H9 (cell line): ENCODE data around the gene PPM1H. TPM values are rescaled to one million over a fixed set of nuclear protein-coding genes. Genes with fewer than 3 reads are reported as not detected.

Experiments
- DNase-seq: peaks from one replicate; pipeline ENCODE4 v3.0.0-alpha.2; 2017
- H2AFZ ChIP-seq: one replicate; pipeline ENCODE4 v1.6.1; 2013; ENCODE audit warnings: mild to moderate bottlenecking, low read length, control low read depth, moderate library complexity
- H2AK5ac ChIP-seq: 2 replicates; pipeline ENCODE4 v1.6.1; 2013; ENCODE audit warnings: low read length, control low read depth, mixed read lengths; ENCODE audit not compliant: insufficient read length
- H2BK120ac ChIP-seq: one replicate; pipeline ENCODE4 v1.6.1; 2013; ENCODE audit warnings: low read depth, mild to moderate bottlenecking, low read length, control low read depth, inconsistent platforms; ENCODE audit not compliant: poor library complexity, severe bottlenecking
- H2BK12ac ChIP-seq: 2 replicates; pipeline ENCODE4 v1.6.1; 2013; ENCODE audit warnings: low read length, control low read depth, mixed read lengths, low read depth; ENCODE audit not compliant: insufficient read length
- H2BK15ac ChIP-seq: 2 replicates; pipeline ENCODE4 v1.6.1; 2013; ENCODE audit warnings: low read depth, low read length, control low read depth
- H2BK20ac ChIP-seq: one replicate; pipeline ENCODE4 v1.6.1; 2013; ENCODE audit warnings: low read depth, mild to moderate bottlenecking, low read length, control low read depth, inconsistent platforms; ENCODE audit not compliant: poor library complexity, severe bottlenecking
- H2BK5ac ChIP-seq: 2 replicates; pipeline ENCODE4 v1.6.1; 2013; ENCODE audit warnings: low read length, control low read depth, mixed read lengths; ENCODE audit not compliant: insufficient read length
- H3K14ac ChIP-seq: 2 replicates; pipeline ENCODE4 v1.6.1; 2013; ENCODE audit warnings: low read length, control low read depth; ENCODE audit not compliant: insufficient read depth
- H3K18ac ChIP-seq: 2 replicates; pipeline ENCODE4 v1.6.1; 2013; ENCODE audit warnings: low read depth, mild to moderate bottlenecking, mixed read lengths, low read length, control low read depth; ENCODE audit not compliant: insufficient read length
- H3K23ac ChIP-seq: 2 replicates; pipeline ENCODE4 v1.6.1; 2013; ENCODE audit warnings: low read length, control low read depth, mixed read lengths, low read depth; ENCODE audit not compliant: insufficient read length
- H3K23me2 ChIP-seq: 2 replicates; pipeline ENCODE4 v1.6.1; 2013; ENCODE audit warnings: low read depth, mild to moderate bottlenecking, mixed read lengths, low read length, control low read depth; ENCODE audit not compliant: insufficient read length, poor library complexity, severe bottlenecking
- H3K27ac ChIP-seq: 2 replicates; pipeline ENCODE4 v1.5.1; 2013; ENCODE audit warnings: low read length, control low read depth, mixed read lengths, low read depth; ENCODE audit not compliant: insufficient read length
- H3K27me3 ChIP-seq: 2 replicates; pipeline ENCODE4 v1.6.1; 2013; ENCODE audit warnings: low read length, control low read depth, inconsistent platforms; ENCODE audit not compliant: insufficient read depth
- H3K4ac ChIP-seq: 2 replicates; pipeline ENCODE4 v1.6.1; 2013; ENCODE audit warnings: low read depth, mild to moderate bottlenecking, control low read depth, inconsistent platforms, low read length, moderate library complexity
- H3K4me1 ChIP-seq: 2 replicates; pipeline ENCODE4 v1.6.1; 2013; ENCODE audit warnings: low read length, control low read depth, inconsistent platforms; ENCODE audit not compliant: insufficient read depth
- H3K4me2 ChIP-seq: 2 replicates; pipeline ENCODE4 v1.6.1; 2013; ENCODE audit warnings: low read length, control low read depth, mixed read lengths; ENCODE audit not compliant: insufficient read length, insufficient read depth
- H3K56ac ChIP-seq: 2 replicates; pipeline ENCODE4 v1.6.1; 2013; ENCODE audit warnings: low read depth, mild to moderate bottlenecking, mixed read lengths, low read length, control low read depth; ENCODE audit not compliant: insufficient read length
- H3K79me1 ChIP-seq: 2 replicates; pipeline ENCODE4 v1.6.1; 2013; ENCODE audit warnings: low read depth, mild to moderate bottlenecking, moderate library complexity, low read length, control low read depth, inconsistent platforms; ENCODE audit not compliant: insufficient read depth, poor library complexity, severe bottlenecking
- H3K79me2 ChIP-seq: 2 replicates; pipeline ENCODE4 v1.6.1; 2013; ENCODE audit warnings: low read length, control low read depth, inconsistent platforms; ENCODE audit not compliant: insufficient read depth
- H3K9ac ChIP-seq: 2 replicates; pipeline ENCODE4 v1.6.1; 2013; ENCODE audit warnings: low read length, control low read depth, mixed read lengths; ENCODE audit not compliant: insufficient read length; ENCODE audit errors: extremely low read depth
- H3K9me3 ChIP-seq: one replicate; pipeline ENCODE4 v1.6.1; 2013; ENCODE audit warnings: low read depth, low read length, inconsistent platforms; ENCODE audit not compliant: control insufficient read depth
- H3T11ph ChIP-seq: one replicate; pipeline ENCODE4 v1.6.1; 2013; ENCODE audit warnings: mild to moderate bottlenecking, low read length, control low read depth, inconsistent platforms
- H4K20me1 ChIP-seq: one replicate; pipeline ENCODE4 v1.6.1; 2013; ENCODE audit not compliant: control insufficient read depth, insufficient read length, insufficient read depth
- H4K5ac ChIP-seq: 2 replicates; pipeline ENCODE4 v1.6.1; 2013; ENCODE audit warnings: low read depth, mild to moderate bottlenecking, mixed read lengths, low read length, control low read depth; ENCODE audit not compliant: insufficient read length
- H4K8ac ChIP-seq: replicated peaks from 2 replicates; pipeline ENCODE4 v1.6.1; 2013; ENCODE audit warnings: low read length, control low read depth, mixed read lengths, low read depth; ENCODE audit not compliant: insufficient read length
- H4K91ac ChIP-seq: 2 replicates; pipeline ENCODE4 v1.6.1; 2013; ENCODE audit warnings: low read depth, mild to moderate bottlenecking, moderate library complexity, mixed read lengths, low read length, control low read depth; ENCODE audit not compliant: insufficient read length
- H3K27ac Mint-ChIP-seq, 3 experiments: 2 replicates in 2 of 3; 3 replicates in 1 of 3; pipeline ENCODE4 v1.8.0; 2020 to 2021; ENCODE audit warnings: mixed read lengths in 3 of 3, mild to moderate bottlenecking in 1 of 3, moderate library complexity in 1 of 3
- H3K27me3 Mint-ChIP-seq: 2 replicates; pipeline ENCODE4 v1.8.0; 2021; ENCODE audit warnings: low read depth, mild to moderate bottlenecking, moderate library complexity, mixed read lengths
- H3K36me3 Mint-ChIP-seq, 3 experiments: 2 replicates in 2 of 3; 3 replicates in 1 of 3; pipeline ENCODE4 v1.8.0; 2020 to 2021; ENCODE audit warnings: low read depth in 3 of 3, mixed read lengths in 3 of 3; ENCODE audit not compliant: insufficient read depth in 1 of 3
- H3K4me1 Mint-ChIP-seq, 2 experiments: 2 replicates each; pipeline ENCODE4 v1.8.0; 2020; ENCODE audit warnings: mixed read lengths in 2 of 2
- H3K4me3 Mint-ChIP-seq, 2 experiments: 2 replicates in 1 of 2; 3 replicates in 1 of 2; pipeline ENCODE4 v1.8.0; 2020 to 2021; ENCODE audit warnings: mild to moderate bottlenecking in 2 of 2, mixed read lengths in 2 of 2, moderate library complexity in 1 of 2
- H3K9me3 Mint-ChIP-seq, 2 experiments: 2 replicates in 1 of 2; 3 replicates in 1 of 2; pipeline ENCODE4 v1.8.0; 2020; ENCODE audit warnings: mild to moderate bottlenecking in 2 of 2, mixed read lengths in 2 of 2, moderate library complexity in 1 of 2
- WGBS: extraction: QIAGEN DNeasy Blood & Tissue Kit; methylation state at CpG from one replicate; pipeline ENCODE4 v1.1.7; 2013; ENCODE audit warnings: missing lambda C conversion rate, low lambda C conversion rate, mixed read lengths; ENCODE audit not compliant: insufficient read length; ENCODE audit errors: extremely low coverage; 5-methylcytosine and 5-hydroxymethylcytosine counted together
- total RNA-seq: library from RNA; stranded (reverse); gene quantifications from 2 replicates; pipeline ENCODE4 v1.2.1, GENCODE V29; 2021
- TF ChIP-seq, protein P1 (sequence below): fragments of 200-600 bp; sonication (generic); conservative IDR thresholded peaks from 3 replicates; pipeline ENCODE4 v1.8.0; 2021; ENCODE audit warnings: antibody characterized with exemption, mild to moderate bottlenecking

Gene PPM1H
- total RNA-seq, 1 experiment from 2014 or later: 22.1 TPM

DNA sequence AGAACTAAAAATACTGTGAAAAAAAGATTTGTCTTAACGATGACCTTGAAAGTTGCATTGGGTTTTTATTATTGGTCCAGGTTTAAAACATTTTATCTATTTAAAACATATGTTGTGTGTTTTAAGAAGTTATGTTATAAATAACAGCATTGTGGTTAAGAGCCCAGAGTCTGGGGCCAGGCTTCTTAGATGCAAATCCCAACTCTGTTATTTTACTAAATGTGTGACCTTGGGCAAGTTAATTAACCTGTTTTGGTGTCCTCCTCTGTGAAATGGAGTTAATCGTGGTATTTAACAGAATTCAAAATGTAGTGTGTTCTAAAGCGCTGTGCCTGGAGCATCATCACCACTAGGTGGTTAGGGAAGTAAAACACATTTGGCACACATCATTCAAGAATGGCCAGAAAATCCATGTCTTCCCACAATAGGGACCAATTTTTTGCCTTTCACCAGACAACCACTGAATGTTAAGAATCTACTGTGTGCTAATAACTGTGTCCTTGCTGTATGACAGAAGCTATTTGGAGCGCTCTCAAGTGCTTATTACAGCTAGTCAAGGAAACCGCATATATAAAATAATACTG is 335.0 kb downstream of the PPM1H start:
- H4K8ac ChIP-seq: no peak overlapping the region
- Mint-ChIP-seq H3K27ac (no peak overlapping the region), H3K27me3 (no peaks in the 10 kb centered on the region), H3K36me3 (peaks cover 0 to 7% (median 0%) of the 10 kb centered on the region in 3 experiments; a peak in 2 of 7 replicates), H3K4me3 (no peak overlapping the region), H3K4me1 (peaks cover 29 to 31% of the 10 kb centered on the region in 2 experiments), H3K9me3 (no peaks in the 10 kb centered on the region)
- no peak overlapping the region for H3T11ph ChIP-seq
- H3K79me2 ChIP-seq: peaks cover 9% of the 10 kb centered on the region; the same call in 1 of the 2 replicates
- H3K27ac ChIP-seq: no peak overlapping the region
- no peak overlapping the region for H2BK12ac ChIP-seq
- H2BK5ac ChIP-seq: no peak overlapping the region
- H3K14ac ChIP-seq: no peak overlapping the region
- no peak overlapping the region for H3K56ac ChIP-seq
- no peaks in the 10 kb centered on the region for H4K20me1 ChIP-seq
- H3K9me3 ChIP-seq: no peaks in the 10 kb centered on the region
- H3K79me1 ChIP-seq: no peaks in the 10 kb centered on the region
- H2BK120ac ChIP-seq: no peak overlapping the region
- no peak overlapping the region for H4K5ac ChIP-seq
- no peak overlapping the region for H3K9ac ChIP-seq
- peaks cover 14% of the 10 kb centered on the region for H3K23me2 ChIP-seq
- DNase-seq: no peak
- no peak overlapping the region for H3K4me2 ChIP-seq
- no peak overlapping the region for H2AFZ ChIP-seq
- H2BK20ac ChIP-seq: no peak overlapping the region
- no peak overlapping the region for H2BK15ac ChIP-seq
- no peak overlapping the region for H2AK5ac ChIP-seq
- no CpG with 5 or more reads among the region's 5 CpGs for WGBS
- no peak overlapping the region for H3K4ac ChIP-seq
- H4K91ac ChIP-seq: no peak overlapping the region
- no peaks in the 10 kb centered on the region for H3K4me1 ChIP-seq
- H3K23ac ChIP-seq: no peak overlapping the region
- no peak overlapping the region for H3K18ac ChIP-seq
- H3K27me3 ChIP-seq: no peaks in the 10 kb centered on the region
- TF ChIP-seq, protein P1, sequence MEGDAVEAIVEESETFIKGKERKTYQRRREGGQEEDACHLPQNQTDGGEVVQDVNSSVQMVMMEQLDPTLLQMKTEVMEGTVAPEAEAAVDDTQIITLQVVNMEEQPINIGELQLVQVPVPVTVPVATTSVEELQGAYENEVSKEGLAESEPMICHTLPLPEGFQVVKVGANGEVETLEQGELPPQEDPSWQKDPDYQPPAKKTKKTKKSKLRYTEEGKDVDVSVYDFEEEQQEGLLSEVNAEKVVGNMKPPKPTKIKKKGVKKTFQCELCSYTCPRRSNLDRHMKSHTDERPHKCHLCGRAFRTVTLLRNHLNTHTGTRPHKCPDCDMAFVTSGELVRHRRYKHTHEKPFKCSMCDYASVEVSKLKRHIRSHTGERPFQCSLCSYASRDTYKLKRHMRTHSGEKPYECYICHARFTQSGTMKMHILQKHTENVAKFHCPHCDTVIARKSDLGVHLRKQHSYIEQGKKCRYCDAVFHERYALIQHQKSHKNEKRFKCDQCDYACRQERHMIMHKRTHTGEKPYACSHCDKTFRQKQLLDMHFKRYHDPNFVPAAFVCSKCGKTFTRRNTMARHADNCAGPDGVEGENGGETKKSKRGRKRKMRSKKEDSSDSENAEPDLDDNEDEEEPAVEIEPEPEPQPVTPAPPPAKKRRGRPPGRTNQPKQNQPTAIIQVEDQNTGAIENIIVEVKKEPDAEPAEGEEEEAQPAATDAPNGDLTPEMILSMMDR: peak; percentile 60
